ENCODE results near the gene PRELP. TPM values are rescaled to one million over a fixed set of nuclear protein-coding genes. Genes with fewer than 3 reads are reported as not detected.
A peak's percentile ranks its signal among the peaks of the same experiment; 100 is the strongest.

PRELP gene
- total and polyA plus RNA-seq, 11 donors = 3.6 to 61.9 (median 13.6) TPM

GRCh38 chr1:203480084-203480483, 4.5 kb downstream of the PRELP start:
- peaks cover 0 to 38% (median 15%) of the 10 kb centered on the region in 12 donors for H3K4me1 ChIP-seq
- TF ChIP-seq CTCF (IDR thresholded peaks at IDR 0.05) = no peak
- TF ChIP-seq POLR2A (IDR thresholded peaks at IDR 0.05) = no peak
- intact Hi-C loops (cut with DNase I) = no loop called here

GRCh38 chr1:203480525-203481084, 5.0 kb downstream of the PRELP start:
- Histone ChIP-seq H3K9me3 (no peaks in the 10 kb centered on the region), H3K27ac (peak overlapping the region in 11 of 12 donors; percentile 21 to 88 (median 61)), H3K4me1 (peaks cover 0 to 42% (median 15%) of the 10 kb centered on the region in 12 donors), H3K4me3 (peak overlapping the region in 9 of 12 donors; percentile 14 to 72 (median 50)), H3K27me3 (no peaks in the 10 kb centered on the region), H3K36me3 (peaks cover 0 to 25% (median 5%) of the 10 kb centered on the region in 9 donors)
- intact Hi-C loops (cut with DNase I) = no loop called here
- ATAC-seq (peak; percentile 30 to 70 (median 64)), DNase-seq (peak in 4 of 5 donors; percentile 48 to 82 (median 60))
- WGBS, 4 donors = 10 to 33% (median 23%) methylated on average over 6 of the region's 6 CpGs
- no peak for TF ChIP-seq CTCF (IDR thresholded peaks at IDR 0.05)
- TF ChIP-seq POLR2A (IDR thresholded peaks at IDR 0.05) = no peak

More at GRCh38 chr1:203480084-203480483, 4.5 kb downstream of the PRELP start:
- ATAC-seq = peak in 3 of 4 donors; percentile 14 to 49 (median 44)
- H3K4me3 ChIP-seq = peak overlapping the region in 9 of 12 donors; percentile 14 to 72 (median 50)
- H3K27ac ChIP-seq = peak overlapping the region in 11 of 12 donors; percentile 21 to 88 (median 61)
- H3K27me3 ChIP-seq = no peaks in the 10 kb centered on the region
- WGBS, 4 donors = 65 to 86% (median 75%) methylated on average over 2 of the region's 2 CpGs
- peaks cover 0 to 20% (median 5%) of the 10 kb centered on the region in 9 donors for H3K36me3 ChIP-seq
- no peak for DNase-seq
- no peaks in the 10 kb centered on the region for H3K9me3 ChIP-seq

- Histone ChIP-seq H3K9me3 (no peaks in the 10 kb centered on the region), H3K4me1 (peaks cover 0 to 46% (median 15%) of the 10 kb centered on the region in 12 donors), H3K27me3 (no peaks in the 10 kb centered on the region), H3K36me3 (peaks cover 0 to 31% (median 5%) of the 10 kb centered on the region in 9 donors), H3K27ac (peak overlapping the region in 10 of 12 donors; percentile 21 to 88 (median 64)), H3K4me3 (peak overlapping the region in 7 of 12 donors; percentile 14 to 72 (median 57))
- 65 to 89% (median 85%) methylated on average over 1 of the region's 1 CpG for WGBS, 4 donors
- ATAC-seq (no peak), DNase-seq (no peak)
- intact Hi-C loops (cut with DNase I) = no loop called here
- no peak for TF ChIP-seq POLR2A (IDR thresholded peaks at IDR 0.05)
- no peak for TF ChIP-seq CTCF (IDR thresholded peaks at IDR 0.05)
Observed at GRCh38 chr1:203481196-203481595, 5.6 kb downstream of the PRELP start.

GRCh38 chr1:203486618-203487370, 11.2 kb downstream of the PRELP start:
- TF ChIP-seq POLR2A (IDR thresholded peaks at IDR 0.05) (no peak), CTCF (IDR thresholded peaks at IDR 0.05) (no peak)
- Histone ChIP-seq H3K36me3 (peaks cover 0 to 41% (median 5%) of the 10 kb centered on the region in 9 donors), H3K27me3 (no peaks in the 10 kb centered on the region), H3K9me3 (no peaks in the 10 kb centered on the region), H3K4me1 (peaks cover 0 to 46% (median 16%) of the 10 kb centered on the region in 12 donors), H3K27ac (peak overlapping the region; percentile 55 to 90 (median 84)), H3K4me3 (peak overlapping the region in 11 of 12 donors; percentile 10 to 54 (median 45))
- peak in 3 of 4 donors; percentile 3 to 34 (median 23) for ATAC-seq
- WGBS, 4 donors = 80 to 85% (median 84%) methylated on average over 26 to 28 of the region's 28 CpGs
- intact Hi-C loops (cut with DNase I) = loop anchor here (1.0 to 5.0 kb wide), 12 partner anchors 44 to 214 kb away; no protein-coding TSS in a partner anchor
- DNase-seq = peak in 1 of 5 donors; percentile 38
